Activated CD8-positive, alpha-beta memory T cell treated with anti-CD3 and anti-CD28 coated beads for 1 hour (primary cell): ENCODE data around the gene GPR107.

Source experiments
- DNase-seq, 2 donors: peaks; one replicate each; pipeline ENCODE4 v3.0.0-alpha.2; 2020; ENCODE audit warnings: low read depth in 1 of 2; ENCODE audit errors: extremely low read depth in 1 of 2

GPR107 gene

DNA sequence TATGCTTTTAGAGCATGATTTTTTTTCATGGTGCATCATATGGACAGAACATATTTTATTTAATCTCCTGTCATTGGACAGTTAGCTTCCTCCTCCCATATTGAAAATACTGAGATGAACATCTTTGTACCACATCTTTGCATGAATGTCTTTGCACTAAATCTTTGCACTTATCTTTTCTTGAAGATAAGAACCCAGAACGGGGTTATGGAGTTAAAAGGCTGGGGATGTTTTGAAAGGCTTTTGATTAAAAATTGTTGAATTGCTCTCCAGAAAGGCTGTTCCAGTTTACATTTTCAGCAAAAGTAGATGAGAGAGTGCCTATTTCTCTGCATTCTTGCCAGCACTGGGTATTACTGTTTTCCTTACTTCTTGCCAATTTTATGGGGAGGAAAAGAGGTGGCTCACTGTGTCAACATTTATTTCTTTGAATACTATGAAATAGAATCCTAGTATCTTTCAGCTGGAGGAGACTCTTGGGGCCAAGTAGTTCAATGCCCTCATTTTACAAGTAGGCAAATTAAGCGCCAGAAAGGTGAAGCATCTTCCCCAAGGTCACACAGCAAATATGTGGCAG is 125.7 kb downstream of the GPR107 start:
- DNase-seq, result no peak

DNA sequence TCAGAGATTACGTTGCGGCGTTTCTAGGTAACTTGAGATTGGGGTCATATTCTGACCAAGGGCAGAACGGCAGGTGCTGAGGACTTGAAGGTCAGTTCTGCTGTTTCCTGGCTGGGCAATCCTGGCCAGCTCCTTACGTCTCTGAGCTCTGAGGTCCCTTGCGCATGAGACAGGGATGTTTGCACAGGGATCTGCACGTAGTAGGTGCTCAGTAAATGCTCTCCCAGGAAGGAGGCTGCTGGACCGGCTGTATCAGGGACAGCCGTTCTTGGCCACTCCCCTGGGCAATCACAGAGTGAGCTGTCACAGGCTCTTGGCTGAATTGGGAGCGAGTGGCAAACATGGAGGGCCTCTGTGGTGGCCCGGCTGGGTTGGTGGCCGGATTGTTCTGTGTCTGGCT is 126.8 kb downstream of the GPR107 start:
- no peak for DNase-seq

DNA sequence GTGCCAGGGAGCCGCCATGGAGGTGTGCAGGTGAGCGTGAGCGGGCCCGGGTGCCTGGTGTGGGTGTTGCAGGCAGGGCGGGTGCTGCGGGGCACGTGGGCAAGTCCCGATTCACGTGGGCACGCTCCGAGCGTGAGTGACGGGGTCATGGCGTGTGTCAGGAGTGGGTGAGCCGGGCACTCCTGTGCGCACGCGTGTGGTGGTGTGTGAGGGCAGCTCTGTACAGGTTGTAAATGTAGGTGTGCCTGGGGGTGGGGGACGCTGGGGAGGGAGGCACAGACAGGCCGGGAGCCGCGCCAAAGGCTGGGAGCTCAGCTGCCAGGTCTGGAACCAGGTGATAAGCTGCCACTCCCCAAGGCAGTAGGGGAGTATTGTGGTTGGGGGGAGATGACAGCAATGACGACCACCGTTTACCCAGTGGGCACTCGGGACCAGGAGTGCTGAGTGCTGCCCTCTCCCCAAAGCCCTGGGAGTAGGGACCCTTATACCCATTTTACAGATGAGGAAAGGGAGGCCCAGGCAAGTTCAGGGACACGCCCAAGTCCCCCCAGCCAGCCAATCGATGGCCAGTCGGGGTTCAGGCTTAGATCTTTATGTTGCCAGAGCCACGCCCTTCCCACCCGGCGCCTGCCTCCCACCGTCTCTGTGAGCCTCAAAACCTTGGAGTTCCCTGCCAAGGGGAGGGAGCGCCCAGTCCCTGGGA is 128.1 kb downstream of the GPR107 start:
- DNase-seq, result no peak

DNA sequence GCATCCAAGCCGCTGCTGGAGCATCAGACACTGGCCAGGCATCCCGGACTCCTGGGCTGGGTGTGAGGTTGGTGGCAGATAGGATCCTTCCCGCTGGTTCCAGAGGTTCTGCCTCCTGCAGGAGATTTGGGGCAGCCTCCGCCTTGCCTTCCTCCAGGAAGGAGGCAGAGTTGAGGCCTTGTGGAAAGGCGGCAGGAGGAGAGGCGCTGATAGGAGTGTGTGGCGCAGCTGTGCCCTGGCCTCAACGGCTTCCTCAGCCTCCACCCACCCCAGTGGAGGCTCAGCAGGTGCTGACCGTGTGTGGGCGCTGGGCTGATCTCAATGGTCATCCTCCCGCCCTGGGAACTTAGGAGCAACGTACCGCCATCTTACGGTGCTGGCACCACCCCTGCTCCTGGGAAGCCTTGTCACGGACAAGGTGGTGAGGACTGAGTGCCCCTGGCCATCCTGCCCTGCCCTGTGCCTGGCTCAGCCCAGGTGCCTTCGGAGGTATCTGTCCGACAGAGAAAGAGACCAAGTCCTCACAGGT is 128.7 kb downstream of the GPR107 start:
- no peak for DNase-seq

DNA sequence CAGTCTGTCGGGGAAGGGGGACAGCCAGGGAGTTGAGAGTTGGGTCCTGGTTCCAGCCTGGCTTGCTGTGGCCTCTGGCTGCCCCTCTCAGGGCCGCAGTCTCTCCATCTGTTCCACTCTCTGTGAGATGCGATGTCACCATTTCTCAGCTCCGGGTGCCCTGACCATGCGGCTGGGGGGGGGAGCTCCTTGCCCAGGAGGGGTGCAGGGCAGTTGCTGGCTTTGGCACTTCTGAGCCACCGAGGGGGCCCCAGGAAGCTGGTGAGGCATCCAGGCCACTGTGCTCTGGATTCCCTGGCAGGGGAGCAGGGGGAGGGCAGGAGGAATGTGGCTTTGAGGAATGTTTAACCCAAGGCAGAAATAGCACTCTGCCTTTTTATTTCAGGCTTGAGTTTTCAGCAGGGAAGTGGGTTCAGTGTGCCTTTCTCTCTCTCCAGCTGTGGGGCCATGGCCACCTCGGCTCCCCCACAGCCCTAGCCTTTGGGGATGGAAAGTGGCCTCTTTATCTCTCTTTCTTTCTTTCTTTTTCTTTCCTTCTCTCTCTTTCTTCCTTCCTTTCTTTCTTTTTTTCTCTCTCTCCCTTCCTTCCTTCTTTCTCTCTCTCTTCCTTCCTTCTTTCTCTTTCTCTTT is 129.5 kb downstream of the GPR107 start:
- DNase-seq, result no peak

DNA sequence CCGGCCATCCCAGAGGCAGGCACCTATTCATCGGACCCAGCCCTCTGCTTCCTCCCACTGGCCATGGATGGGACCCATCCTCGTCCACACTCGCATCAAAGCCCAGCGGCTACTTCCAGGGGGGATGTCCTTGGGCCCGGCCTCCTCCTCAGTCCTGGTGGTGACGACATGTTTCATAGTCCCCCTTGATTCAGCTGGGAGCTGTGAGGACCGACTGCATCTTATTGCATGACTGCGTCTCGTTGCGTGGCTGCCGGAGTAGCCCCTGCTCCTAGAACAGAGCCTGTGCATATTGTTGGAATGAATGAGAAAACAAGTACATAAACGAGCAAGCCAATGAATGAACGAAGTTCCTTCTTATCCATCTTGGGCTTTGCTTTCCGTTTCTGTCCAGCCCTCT is 131.3 kb downstream of the GPR107 start:
- no peak for DNase-seq

DNA sequence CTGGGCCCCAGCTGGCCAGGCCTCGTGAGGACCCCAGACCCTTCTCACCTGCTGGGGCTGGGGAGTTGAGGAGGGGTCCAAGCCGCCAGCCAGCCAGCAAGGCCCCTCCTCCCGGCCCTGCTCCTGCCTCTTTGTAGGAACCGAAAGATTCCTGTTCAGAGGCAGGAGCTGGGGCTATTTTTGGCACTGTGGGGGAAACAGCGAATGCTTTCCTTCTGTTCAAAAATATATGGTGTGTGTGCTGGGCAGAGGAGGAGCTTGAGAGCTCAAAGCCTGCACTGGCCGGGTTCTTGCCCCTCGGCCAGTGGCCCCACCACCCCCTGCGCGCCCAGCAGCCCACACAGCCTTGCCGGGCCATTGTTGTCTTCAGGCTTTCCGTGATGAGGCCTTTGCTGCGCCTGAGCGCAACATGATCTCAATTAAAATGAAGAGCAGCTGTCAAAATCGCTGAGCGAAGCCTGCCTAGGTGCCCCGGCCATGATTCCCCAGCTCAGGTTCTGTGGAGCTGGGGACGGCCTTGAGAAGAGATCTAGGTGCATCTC is 131.9 kb downstream of the GPR107 start:
- no peak for DNase-seq

DNA sequence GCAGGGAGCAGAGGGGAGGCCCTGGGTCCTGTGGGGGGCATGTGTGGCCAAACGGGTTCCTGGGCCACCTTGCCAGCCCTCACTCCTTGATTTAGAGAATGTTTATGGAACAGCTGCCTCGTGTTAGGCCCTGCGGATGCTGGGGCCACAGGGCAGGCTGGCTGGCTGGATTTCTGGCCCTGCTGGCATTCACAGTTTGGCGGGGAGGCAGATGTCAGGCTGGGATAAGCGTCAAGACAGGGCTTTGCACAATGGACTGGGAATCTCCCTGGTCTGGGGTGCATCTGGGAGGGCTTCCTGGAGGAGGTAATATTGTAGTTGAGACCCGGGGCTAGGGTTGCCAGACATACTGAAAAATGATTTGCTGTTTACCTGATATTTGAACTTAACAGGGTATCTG is 132.3 kb downstream of the GPR107 start:
- DNase-seq, result no peak

DNA sequence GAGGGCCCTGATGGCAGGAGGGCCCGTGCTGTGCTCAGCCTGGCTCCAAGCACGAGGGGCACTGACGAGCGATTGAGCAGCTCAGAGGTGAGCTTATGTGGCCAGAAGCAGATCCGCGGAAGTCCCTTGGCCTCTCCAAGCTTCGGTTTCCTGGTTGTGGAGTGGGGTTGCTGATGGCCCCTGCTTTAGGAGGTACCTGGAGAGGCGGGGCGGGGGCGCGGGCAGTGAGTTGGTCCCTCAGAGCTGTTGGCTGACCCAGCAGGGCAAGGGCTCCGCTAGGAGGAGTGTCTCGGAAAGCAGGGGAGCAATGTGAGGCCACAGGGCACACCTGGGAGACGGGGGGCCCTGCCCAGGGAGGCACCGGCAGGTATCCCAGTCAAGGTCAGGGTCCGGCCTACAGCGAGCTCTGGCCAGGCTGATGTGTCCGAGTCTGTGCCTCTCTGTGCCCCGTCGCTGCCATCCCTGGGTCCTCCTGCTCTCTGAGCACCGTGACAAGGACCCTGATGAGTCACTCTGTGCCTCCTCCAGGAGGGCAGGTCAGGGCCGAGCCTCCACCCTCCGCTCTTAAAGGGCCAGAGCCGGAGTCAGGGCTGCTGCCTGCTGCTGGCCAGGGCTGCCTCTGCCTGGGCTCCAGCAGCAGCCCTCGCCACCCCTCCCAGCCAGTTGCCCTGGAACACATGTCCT is 133.3 kb downstream of the GPR107 start:
- no peak for DNase-seq

DNA sequence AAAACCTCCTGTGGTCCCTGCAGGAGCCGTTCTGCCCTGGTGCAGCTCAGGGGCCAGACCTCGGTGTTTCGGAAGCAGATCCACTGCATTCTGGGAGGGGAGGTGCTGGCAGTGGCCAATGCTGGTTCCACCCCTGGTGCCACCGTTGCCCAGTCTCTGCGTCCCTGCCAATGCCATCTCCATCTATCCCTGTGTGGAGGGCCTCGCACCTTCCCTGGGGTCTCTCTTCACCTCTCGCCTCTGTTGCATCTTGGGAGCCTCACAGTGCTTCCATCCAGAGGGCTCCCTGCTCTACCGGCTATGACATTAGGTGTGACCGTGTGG is 133.8 kb downstream of the GPR107 start:
- DNase-seq, result no peak

DNA sequence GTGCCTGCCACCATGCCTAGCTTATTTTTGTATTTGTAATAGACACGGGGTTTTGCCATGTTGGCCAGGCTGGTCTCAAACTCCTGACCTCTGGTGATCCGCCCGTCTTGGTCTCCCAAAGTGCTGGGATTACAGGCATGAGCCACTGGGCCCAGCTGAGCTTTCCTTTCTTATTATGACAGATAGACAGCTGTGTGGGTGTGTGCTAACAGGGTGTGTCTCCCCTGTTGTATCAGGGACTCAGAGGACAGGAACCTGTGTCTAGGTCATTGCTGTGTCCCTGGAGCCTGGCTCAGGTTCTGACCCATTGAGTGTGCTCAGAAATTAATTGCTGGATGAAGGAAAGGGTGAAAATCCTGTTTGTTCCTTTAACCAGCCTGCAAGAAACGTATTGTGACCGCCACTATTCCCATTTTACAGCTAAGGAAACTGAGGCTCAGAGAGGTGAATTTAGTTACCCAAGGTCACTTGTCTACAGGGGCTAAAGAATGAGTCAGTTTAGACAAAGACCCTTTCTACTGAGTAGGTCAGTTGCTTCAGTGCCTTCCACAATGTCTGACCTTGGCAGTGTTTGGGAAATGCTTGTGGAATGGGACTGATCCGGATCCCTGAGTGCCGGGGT is 135.3 kb downstream of the GPR107 start:
- DNase-seq, result no peak
